OCI-LY1 (cell line): ENCODE data around the gene WDR5.

ENCODE experiments used
- CTCF ChIP-seq: fragments of 200-600 bp; sonication (generic), shearing (Covaris generic); IDR thresholded peaks from 2 replicates; pipeline ENCODE4 v1.5.1; 2017; ENCODE audit warnings: mild to moderate bottlenecking, antibody characterized with exemption, low read length, moderate library complexity, mixed read lengths
- EZH2 ChIP-seq: fragments of 200-600 bp; sonication (generic), shearing (Covaris generic); IDR thresholded peaks from 2 replicates; pipeline ENCODE4 v1.8.0; 2017; ENCODE audit warnings: borderline replicate concordance, mixed run types, mild to moderate bottlenecking, antibody characterized with exemption, low read length, moderate library complexity, mixed read lengths

- TF ChIP-seq CTCF (no peak), EZH2 (no peak)
These were observed 34.8 kb downstream of the WDR5 start for GRCh38 chr9:134170532-134171315.
